Tibial nerve (tissue), 4 donors: Measurements from ENCODE around the gene TRAPPC5.

Experiments used
- EP300 ChIP-seq, 2 donors: sonication (generic); formaldehyde crosslinking; IDR thresholded peaks; one replicate each; pipeline ENCODE4 v1.6.1; 2017; ENCODE audit warnings: antibody characterized with exemption in 2 of 2, mild to moderate bottlenecking in 1 of 2
- POLR2A ChIP-seq, 2 donors: fragments of 450-650 bp; IDR thresholded peaks; one replicate each; pipeline ENCODE4 v1.6.1; 2017; ENCODE audit warnings: antibody characterized with exemption in 2 of 2, mild to moderate bottlenecking in 2 of 2, moderate library complexity in 2 of 2
- TF ChIP-seq, protein P1 (sequence below), 5 experiments: fragments of 200-600 bp in 3 of 5; fragments of 450-650 bp in 2 of 5; sonication (generic) in 3 of 5; IDR thresholded peaks; one replicate each; pipeline ENCODE4 v1.5.1; 2016 to 2019; ENCODE audit warnings: antibody characterized with exemption in 5 of 5, mild to moderate bottlenecking in 3 of 5, moderate library complexity in 2 of 5

DNA sequence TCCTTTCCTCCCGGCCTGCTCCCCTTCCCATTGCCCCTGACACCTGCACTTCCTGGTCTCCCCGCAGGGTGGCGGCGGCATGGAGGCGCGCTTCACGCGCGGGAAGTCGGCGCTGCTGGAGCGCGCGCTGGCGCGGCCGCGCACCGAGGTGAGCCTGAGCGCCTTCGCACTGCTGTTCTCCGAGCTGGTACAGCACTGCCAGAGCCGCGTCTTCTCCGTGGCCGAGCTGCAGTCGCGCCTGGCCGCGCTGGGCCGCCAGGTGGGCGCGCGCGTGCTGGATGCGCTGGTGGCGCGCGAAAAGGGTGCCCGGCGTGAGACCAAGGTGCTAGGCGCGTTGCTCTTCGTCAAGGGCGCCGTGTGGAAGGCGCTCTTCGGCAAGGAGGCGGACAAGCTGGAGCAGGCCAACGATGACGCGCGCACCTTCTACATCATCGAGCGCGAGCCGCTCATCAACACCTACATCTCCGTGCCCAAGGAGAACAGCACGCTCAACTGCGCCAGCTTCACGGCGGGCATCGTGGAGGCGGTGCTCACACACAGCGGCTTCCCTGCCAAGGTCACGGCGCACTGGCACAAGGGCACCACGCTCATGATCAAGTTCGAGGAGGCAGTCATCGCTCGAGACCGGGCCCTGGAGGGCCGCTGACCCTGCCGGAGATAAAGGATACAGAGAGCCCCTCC, 1.7 kb downstream of the TRAPPC5 start:
- TF ChIP-seq POLR2A (IDR thresholded peaks at IDR 0.05): no peak
- TF ChIP-seq, protein P1, sequence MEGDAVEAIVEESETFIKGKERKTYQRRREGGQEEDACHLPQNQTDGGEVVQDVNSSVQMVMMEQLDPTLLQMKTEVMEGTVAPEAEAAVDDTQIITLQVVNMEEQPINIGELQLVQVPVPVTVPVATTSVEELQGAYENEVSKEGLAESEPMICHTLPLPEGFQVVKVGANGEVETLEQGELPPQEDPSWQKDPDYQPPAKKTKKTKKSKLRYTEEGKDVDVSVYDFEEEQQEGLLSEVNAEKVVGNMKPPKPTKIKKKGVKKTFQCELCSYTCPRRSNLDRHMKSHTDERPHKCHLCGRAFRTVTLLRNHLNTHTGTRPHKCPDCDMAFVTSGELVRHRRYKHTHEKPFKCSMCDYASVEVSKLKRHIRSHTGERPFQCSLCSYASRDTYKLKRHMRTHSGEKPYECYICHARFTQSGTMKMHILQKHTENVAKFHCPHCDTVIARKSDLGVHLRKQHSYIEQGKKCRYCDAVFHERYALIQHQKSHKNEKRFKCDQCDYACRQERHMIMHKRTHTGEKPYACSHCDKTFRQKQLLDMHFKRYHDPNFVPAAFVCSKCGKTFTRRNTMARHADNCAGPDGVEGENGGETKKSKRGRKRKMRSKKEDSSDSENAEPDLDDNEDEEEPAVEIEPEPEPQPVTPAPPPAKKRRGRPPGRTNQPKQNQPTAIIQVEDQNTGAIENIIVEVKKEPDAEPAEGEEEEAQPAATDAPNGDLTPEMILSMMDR (IDR thresholded peaks at IDR 0.05): no peak
- TF ChIP-seq EP300 (IDR thresholded peaks at IDR 0.05): no peak
